ENCODE measurements around the gene NCKAP5L.

The NCKAP5L gene

GRCh38 chr12:49797449-49797776 lies 30.8 kb downstream of the NCKAP5L start:
- no peak for DNase-seq (ENCODE audit: low read depth)
- H3K4me3 ChIP-seq (ENCODE audit: low read length), result no peak overlapping the region
- TF ChIP-seq, protein P1, sequence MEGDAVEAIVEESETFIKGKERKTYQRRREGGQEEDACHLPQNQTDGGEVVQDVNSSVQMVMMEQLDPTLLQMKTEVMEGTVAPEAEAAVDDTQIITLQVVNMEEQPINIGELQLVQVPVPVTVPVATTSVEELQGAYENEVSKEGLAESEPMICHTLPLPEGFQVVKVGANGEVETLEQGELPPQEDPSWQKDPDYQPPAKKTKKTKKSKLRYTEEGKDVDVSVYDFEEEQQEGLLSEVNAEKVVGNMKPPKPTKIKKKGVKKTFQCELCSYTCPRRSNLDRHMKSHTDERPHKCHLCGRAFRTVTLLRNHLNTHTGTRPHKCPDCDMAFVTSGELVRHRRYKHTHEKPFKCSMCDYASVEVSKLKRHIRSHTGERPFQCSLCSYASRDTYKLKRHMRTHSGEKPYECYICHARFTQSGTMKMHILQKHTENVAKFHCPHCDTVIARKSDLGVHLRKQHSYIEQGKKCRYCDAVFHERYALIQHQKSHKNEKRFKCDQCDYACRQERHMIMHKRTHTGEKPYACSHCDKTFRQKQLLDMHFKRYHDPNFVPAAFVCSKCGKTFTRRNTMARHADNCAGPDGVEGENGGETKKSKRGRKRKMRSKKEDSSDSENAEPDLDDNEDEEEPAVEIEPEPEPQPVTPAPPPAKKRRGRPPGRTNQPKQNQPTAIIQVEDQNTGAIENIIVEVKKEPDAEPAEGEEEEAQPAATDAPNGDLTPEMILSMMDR (conservative IDR thresholded peaks at IDR 0.05; ENCODE audit: low read length), result no peak

DNA sequence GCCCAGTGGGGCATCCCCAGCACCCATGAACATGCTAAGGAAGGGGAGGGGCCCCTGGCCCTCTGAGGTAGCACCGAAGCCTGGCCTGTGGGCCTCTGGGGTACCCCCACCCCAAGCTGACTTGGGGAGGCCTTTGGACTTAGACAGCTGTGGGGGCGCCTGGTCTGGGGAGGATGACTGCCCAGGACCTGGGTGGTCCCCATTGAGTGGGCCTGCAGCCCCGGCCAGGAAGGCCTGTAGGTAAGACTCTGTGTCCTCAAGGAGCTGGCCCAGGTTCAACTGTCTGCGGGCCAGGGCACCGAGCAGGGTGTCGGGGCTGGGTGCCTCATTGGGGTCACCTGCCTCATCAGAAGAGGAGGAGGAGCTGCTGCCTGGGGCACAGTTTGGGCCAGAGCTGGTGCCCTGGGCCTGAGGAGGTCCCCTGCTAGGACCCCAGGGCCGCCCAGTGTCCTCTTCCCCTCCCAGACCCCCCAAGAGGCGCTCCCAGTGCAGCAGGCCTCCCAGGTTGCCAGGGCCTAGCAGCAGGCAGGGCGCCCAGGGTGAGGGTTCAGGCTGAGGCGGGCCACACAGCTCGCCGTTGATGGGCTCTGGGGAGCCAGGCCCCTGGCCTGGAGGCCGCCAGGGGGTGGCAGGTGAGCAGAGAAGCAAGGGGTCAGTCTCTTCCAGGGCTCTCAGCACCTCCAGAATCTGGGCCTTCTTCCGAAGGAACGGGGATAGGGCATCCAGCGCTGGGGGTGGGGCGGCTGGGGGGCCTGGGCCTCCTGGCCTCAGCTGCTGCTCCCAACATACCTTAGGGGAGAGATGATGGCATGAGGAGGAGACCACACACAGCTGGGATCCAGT lies 31.4 kb downstream of the NCKAP5L start:
- TF ChIP-seq, protein P1 (conservative IDR thresholded peaks at IDR 0.05; ENCODE audit: low read length), result no peak
- DNase-seq (ENCODE audit: low read depth), result no peak
- no peak overlapping the region for H3K4me3 ChIP-seq (ENCODE audit: low read length)

GRCh38 chr12:49796155-49796554 lies 32.1 kb downstream of the NCKAP5L start:
- DNase-seq (ENCODE audit: low read depth), result no peak
- TF ChIP-seq, protein P1 (conservative IDR thresholded peaks at IDR 0.05; ENCODE audit: low read length), result no peak

GRCh38 chr12:49795654-49796105 lies 32.5 kb downstream of the NCKAP5L start:
- no peak overlapping the region for H3K4me3 ChIP-seq (ENCODE audit: low read length)
- TF ChIP-seq, protein P1 (conservative IDR thresholded peaks at IDR 0.05; ENCODE audit: low read length), result no peak
- DNase-seq (ENCODE audit: low read depth), result no peak

More at GRCh38 chr12:49796155-49796554, 32.1 kb downstream of the NCKAP5L start:
- no peak overlapping the region for H3K4me3 ChIP-seq (ENCODE audit: low read length)

DNA sequence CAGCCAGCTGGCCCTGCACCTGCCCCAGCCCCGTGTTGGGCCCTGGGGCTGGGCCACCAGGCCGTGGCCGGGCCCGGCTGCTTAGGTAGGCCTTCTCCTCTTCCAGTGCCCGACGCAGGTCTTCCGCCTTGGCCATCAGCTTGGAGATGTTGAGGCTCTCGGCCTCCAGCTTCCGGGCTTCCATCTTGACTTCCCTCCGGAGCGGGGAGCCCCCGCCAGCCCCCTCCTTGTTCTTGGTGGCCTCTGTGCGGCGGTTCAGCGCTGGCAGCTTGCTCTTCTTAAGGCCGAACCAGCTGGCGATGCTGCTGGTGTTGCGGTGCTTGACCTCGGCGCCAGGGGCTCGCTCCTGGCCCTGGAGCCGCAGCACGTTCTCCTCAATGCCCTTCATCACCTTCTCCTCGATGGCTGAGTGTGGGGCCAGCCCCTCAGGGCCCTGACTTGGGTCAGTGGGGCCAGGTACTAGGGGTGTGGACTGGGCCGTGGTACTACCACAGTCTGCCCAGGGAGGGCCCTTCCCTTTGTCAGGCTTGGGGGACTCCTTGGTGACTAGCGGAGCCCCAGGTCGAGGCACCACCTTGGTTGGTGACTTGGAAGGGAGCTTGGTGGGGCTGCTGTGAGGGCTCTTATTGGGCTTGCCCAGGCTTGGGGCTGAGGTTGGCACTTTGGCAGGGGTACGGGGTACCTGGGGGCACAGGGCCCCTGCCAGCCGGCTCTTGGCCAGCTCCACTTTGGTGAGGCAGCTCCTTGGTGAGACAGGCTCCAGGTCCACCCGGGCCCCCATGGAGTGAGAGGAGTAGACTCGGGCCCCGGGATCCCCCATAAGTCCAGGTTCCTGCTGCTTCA lies 33.2 kb downstream of the NCKAP5L start:
- TF ChIP-seq, protein P1 (conservative IDR thresholded peaks at IDR 0.05; ENCODE audit: low read length), result no peak
- H3K4me3 ChIP-seq (ENCODE audit: low read length), result no peak overlapping the region
- DNase-seq (ENCODE audit: low read depth), result no peak

- no peak overlapping the region for H3K4me3 ChIP-seq (ENCODE audit: low read length)
- DNase-seq (ENCODE audit: low read depth), result no peak
- TF ChIP-seq, protein P1 (conservative IDR thresholded peaks at IDR 0.05; ENCODE audit: low read length), result no peak
Measured at GRCh38 chr12:49794021-49794420, 34.2 kb downstream of the NCKAP5L start.

Data from AG10803 (cell line).